ENCODE measurements around the gene KCNJ10. TPM values are rescaled to one million over a fixed set of nuclear protein-coding genes. Genes with fewer than 3 reads are reported as not detected.

Gene KCNJ10
- total and polyA plus RNA-seq, 2 of the 13 experiments (the other 11 are each of a cell fraction or from before 2014, with no cell fraction given), result 4.4 to 10.3 TPM

DNA sequence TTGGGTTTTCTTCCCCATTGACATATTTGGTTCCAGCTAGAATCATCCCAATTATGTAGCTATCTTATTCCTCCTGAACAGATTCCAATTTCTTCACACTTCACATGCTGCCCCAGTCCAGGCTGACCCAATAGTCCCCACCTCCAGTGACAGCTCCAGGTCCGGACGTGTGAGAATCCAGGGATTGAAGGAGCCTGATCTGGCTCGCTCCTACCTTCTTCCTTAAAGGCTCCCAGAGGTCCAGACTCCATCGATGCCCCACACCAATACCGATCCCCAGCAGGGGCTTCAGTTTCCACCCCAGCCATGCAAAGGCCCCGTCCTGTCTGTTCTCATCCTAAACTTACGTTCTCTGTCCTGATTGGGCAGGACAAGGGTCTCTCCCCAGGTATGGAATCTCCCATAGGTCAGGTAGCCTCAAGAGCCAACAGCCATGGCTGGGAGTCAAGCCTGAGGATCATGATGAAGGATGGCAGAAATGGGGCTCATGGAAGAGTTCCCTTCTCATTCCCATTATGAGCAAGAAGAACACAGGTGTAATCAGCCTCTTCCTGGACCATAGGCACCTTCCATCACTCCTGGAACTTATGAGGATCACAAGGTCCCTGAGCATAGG is 95.5 kb downstream of the KCNJ10 start:
- WGBS (ENCODE audit: low lambda C conversion rate), result 46% methylated on average over 7 of the region's 7 CpGs
- no peak overlapping the region for H2AFZ ChIP-seq (ENCODE audit: low read length)
- H3K4me1 ChIP-seq (ENCODE audit: insufficient read depth, low read length), result peaks cover 32% of the 10 kb centered on the region
- intact Hi-C loops (cut with micrococcal nuclease; ENCODE audit: unreplicated experiment) (no loop called here), in situ Hi-C loops (cut with HindIII; ENCODE audit: extremely low pct_ligation_motif_present, low pct_unique_long_range_greater_than_20kb) (no loop called here)
- H3K9ac ChIP-seq (ENCODE audit: insufficient read depth, low read depth, low read length), result no peak overlapping the region
- ATAC-seq (no peak), DNase-seq (ENCODE audit: low spot score) (no peak), FAIRE-seq (no peak)
- no peak overlapping the region for H3K27ac ChIP-seq (ENCODE audit: extremely low read length, insufficient read depth, low read length)
- TF ChIP-seq PBX3 (CRISPR knock-in tag; IDR thresholded peaks at IDR 0.05; ENCODE audit: borderline replicate concordance) (no peak), KAT7 (CRISPR knock-in tag; IDR thresholded peaks at IDR 0.05; ENCODE audit: borderline replicate concordance) (no peak), ZEB1 (IDR thresholded peaks at IDR 0.05; ENCODE audit: insufficient replicate concordance, low read depth) (no peak), TCF7 (IDR thresholded peaks at IDR 0.05; ENCODE audit: low read depth) (no peak), ZNF577 (CRISPR knock-in tag; IDR thresholded peaks at IDR 0.05; ENCODE audit: borderline replicate concordance, low read depth) (no peak), ZNF652 (CRISPR knock-in tag; IDR thresholded peaks at IDR 0.05; ENCODE audit: borderline replicate concordance, low read depth) (no peak), EEA1 (CRISPR knock-in tag; IDR thresholded peaks at IDR 0.05; ENCODE audit: borderline replicate concordance) (no peak), ZNF207 (IDR thresholded peaks at IDR 0.05; ENCODE audit: borderline replicate concordance) (no peak), ZNF432 (CRISPR knock-in tag; IDR thresholded peaks at IDR 0.05; ENCODE audit: borderline replicate concordance) (no peak), ZNF282 (IDR thresholded peaks at IDR 0.05; ENCODE audit: partially characterized antibody) (no peak), ARID2 (CRISPR knock-in tag; IDR thresholded peaks at IDR 0.05; ENCODE audit: borderline replicate concordance) (no peak), ZNF253 (CRISPR knock-in tag; IDR thresholded peaks at IDR 0.05; ENCODE audit: borderline replicate concordance) (no peak), PHF20 (CRISPR knock-in tag; IDR thresholded peaks at IDR 0.05) (no peak)
- TF ChIP-seq, protein P1, sequence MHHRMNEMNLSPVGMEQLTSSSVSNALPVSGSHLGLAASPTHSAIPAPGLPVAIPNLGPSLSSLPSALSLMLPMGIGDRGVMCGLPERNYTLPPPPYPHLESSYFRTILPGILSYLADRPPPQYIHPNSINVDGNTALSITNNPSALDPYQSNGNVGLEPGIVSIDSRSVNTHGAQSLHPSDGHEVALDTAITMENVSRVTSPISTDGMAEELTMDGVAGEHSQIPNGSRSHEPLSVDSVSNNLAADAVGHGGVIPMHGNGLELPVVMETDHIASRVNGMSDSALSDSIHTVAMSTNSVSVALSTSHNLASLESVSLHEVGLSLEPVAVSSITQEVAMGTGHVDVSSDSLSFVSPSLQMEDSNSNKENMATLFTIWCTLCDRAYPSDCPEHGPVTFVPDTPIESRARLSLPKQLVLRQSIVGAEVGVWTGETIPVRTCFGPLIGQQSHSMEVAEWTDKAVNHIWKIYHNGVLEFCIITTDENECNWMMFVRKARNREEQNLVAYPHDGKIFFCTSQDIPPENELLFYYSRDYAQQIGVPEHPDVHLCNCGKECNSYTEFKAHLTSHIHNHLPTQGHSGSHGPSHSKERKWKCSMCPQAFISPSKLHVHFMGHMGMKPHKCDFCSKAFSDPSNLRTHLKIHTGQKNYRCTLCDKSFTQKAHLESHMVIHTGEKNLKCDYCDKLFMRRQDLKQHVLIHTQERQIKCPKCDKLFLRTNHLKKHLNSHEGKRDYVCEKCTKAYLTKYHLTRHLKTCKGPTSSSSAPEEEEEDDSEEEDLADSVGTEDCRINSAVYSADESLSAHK (CRISPR knock-in tag; IDR thresholded peaks at IDR 0.05; ENCODE audit: borderline replicate concordance), result no peak
- TF ChIP-seq, protein P2, sequence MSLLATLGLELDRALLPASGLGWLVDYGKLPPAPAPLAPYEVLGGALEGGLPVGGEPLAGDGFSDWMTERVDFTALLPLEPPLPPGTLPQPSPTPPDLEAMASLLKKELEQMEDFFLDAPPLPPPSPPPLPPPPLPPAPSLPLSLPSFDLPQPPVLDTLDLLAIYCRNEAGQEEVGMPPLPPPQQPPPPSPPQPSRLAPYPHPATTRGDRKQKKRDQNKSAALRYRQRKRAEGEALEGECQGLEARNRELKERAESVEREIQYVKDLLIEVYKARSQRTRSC (CRISPR knock-in tag; IDR thresholded peaks at IDR 0.05; ENCODE audit: low read depth), result no peak
- no peak overlapping the region for H3K4me3 ChIP-seq (replicated peaks in 1 of 3; ENCODE audit: insufficient read depth in 1 of 3, low read depth in 2 of 3, low read length in 3 of 3)
- H3K4me2 ChIP-seq (ENCODE audit: low read depth, low read length), result no peak overlapping the region
- CTCF ChIA-PET (ENCODE audit: low intra/inter-chr PET ratio, low total read pairs), result no interaction called here
- no TSS peak for BruUV-seq (replicated peaks)
- no peaks in the 10 kb centered on the region for H3K9me3 ChIP-seq (ENCODE audit: low read length)
- H4K20me1 ChIP-seq (ENCODE audit: insufficient read depth, low read length), result no peaks in the 10 kb centered on the region
- POLR2A ChIA-PET, result no interaction called here
- H3K36me3 ChIP-seq (replicated peaks in 1 of 2; ENCODE audit: control insufficient read depth in 1 of 2, insufficient read depth in 2 of 2, low read length in 2 of 2), result no peaks in the 10 kb centered on the region
- H3K79me2 ChIP-seq (ENCODE audit: insufficient read depth, low read length), result no peaks in the 10 kb centered on the region
- H3K27me3 ChIP-seq (ENCODE audit: control insufficient read depth in 1 of 2, insufficient read depth in 2 of 2, low read length in 2 of 2), result peaks cover 2 to 5% of the 10 kb centered on the region in 2 experiments; a peak in 1 of 5 replicates

Data from HepG2 (cell line).